22Rv1 (cell line): ENCODE results near the gene MCOLN2.

Source experiments
- ZFX ChIP-seq: fragments of 450-650 bp; IDR thresholded peaks from 2 replicates; pipeline ENCODE4 v1.6.1; 2017; ENCODE audit warnings: antibody characterized with exemption, borderline replicate concordance
- TF ChIP-seq, protein P1 (sequence below): fragments of 450-650 bp; IDR thresholded peaks from 2 replicates; pipeline ENCODE4 v1.5.1; 2017; ENCODE audit warnings: mild to moderate bottlenecking

DNA sequence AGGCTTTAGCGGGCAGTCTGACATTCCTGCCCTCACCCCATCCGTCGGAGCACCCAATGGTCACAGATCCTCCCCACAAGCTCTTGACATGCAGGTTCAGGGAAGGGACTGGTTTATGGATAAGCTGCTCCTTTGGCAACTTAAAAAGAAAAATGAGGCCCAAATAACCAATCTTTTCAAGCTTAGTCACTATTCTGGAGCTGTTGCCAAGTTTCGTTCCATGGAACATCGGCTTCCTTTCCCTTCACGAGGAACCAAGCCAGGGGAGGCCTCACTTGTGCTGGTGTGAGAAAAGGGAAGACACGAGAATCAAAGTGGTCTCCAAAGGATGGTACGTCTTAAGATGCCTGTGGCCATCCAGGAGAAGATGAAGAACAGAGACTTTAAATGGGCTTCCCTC lies 57.8 kb downstream of the MCOLN2 start:
- TF ChIP-seq, protein P1, sequence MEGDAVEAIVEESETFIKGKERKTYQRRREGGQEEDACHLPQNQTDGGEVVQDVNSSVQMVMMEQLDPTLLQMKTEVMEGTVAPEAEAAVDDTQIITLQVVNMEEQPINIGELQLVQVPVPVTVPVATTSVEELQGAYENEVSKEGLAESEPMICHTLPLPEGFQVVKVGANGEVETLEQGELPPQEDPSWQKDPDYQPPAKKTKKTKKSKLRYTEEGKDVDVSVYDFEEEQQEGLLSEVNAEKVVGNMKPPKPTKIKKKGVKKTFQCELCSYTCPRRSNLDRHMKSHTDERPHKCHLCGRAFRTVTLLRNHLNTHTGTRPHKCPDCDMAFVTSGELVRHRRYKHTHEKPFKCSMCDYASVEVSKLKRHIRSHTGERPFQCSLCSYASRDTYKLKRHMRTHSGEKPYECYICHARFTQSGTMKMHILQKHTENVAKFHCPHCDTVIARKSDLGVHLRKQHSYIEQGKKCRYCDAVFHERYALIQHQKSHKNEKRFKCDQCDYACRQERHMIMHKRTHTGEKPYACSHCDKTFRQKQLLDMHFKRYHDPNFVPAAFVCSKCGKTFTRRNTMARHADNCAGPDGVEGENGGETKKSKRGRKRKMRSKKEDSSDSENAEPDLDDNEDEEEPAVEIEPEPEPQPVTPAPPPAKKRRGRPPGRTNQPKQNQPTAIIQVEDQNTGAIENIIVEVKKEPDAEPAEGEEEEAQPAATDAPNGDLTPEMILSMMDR = no peak
- no peak for TF ChIP-seq ZFX
